Gastroesophageal sphincter (tissue), 3 donors: Measurements from ENCODE around the gene LRRC53.

ENCODE experiments used
- POLR2A ChIP-seq, 2 donors: fragments of 450-650 bp; IDR thresholded peaks; one replicate each; pipeline ENCODE4 v1.6.1; 2017; ENCODE audit warnings: antibody characterized with exemption in 2 of 2, mild to moderate bottlenecking in 2 of 2, moderate library complexity in 1 of 2
- POLR2AphosphoS5 ChIP-seq: sonication (generic); formaldehyde crosslinking; IDR thresholded peaks from one replicate; pipeline ENCODE4 v1.6.1; 2017; ENCODE audit warnings: antibody characterized with exemption
- TF ChIP-seq, protein P1 (sequence below), 4 experiments: fragments of 200-600 bp in 2 of 4; fragments of 450-650 bp in 2 of 4; sonication (generic) in 1 of 4; IDR thresholded peaks; one replicate each; pipeline ENCODE4 v1.5.1; 2017 to 2019; ENCODE audit warnings: antibody characterized with exemption in 4 of 4, mild to moderate bottlenecking in 2 of 4, moderate library complexity in 2 of 4

DNA sequence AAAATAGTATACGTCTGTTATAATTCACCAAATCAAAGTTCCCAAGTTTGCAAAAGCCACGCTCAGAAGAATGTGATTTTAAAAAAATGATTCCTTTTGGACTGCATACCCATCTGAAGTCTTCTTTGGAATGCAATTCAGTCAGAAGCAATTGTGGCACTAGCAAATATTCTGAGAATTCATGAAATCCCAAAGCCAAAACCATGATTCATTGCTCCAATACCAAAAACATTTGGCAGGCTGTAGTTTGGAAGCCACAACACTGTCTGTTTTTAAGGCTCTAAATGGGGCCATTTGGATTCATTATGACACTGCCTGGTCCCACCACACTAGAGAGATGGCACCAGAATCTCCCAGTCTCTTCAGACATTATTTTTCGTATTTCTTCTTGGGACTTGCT is 21.8 kb upstream of the LRRC53 start:
- TF ChIP-seq POLR2A (IDR thresholded peaks at IDR 0.05) (no peak), POLR2AphosphoS5 (no peak)
- TF ChIP-seq, protein P1, sequence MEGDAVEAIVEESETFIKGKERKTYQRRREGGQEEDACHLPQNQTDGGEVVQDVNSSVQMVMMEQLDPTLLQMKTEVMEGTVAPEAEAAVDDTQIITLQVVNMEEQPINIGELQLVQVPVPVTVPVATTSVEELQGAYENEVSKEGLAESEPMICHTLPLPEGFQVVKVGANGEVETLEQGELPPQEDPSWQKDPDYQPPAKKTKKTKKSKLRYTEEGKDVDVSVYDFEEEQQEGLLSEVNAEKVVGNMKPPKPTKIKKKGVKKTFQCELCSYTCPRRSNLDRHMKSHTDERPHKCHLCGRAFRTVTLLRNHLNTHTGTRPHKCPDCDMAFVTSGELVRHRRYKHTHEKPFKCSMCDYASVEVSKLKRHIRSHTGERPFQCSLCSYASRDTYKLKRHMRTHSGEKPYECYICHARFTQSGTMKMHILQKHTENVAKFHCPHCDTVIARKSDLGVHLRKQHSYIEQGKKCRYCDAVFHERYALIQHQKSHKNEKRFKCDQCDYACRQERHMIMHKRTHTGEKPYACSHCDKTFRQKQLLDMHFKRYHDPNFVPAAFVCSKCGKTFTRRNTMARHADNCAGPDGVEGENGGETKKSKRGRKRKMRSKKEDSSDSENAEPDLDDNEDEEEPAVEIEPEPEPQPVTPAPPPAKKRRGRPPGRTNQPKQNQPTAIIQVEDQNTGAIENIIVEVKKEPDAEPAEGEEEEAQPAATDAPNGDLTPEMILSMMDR (IDR thresholded peaks at IDR 0.05): no peak
